HG03039 (cell line): ENCODE results near the gene ACTN2.

Experiments used
- ATAC-seq: cut with Tn5 transposase; IDR thresholded peaks from one replicate; pipeline ENCODE4 v1.9.1; 2021; ENCODE audit warnings: mild to moderate bottlenecking, moderate library complexity; ENCODE audit not compliant: unreplicated experiment

Gene ACTN2

DNA sequence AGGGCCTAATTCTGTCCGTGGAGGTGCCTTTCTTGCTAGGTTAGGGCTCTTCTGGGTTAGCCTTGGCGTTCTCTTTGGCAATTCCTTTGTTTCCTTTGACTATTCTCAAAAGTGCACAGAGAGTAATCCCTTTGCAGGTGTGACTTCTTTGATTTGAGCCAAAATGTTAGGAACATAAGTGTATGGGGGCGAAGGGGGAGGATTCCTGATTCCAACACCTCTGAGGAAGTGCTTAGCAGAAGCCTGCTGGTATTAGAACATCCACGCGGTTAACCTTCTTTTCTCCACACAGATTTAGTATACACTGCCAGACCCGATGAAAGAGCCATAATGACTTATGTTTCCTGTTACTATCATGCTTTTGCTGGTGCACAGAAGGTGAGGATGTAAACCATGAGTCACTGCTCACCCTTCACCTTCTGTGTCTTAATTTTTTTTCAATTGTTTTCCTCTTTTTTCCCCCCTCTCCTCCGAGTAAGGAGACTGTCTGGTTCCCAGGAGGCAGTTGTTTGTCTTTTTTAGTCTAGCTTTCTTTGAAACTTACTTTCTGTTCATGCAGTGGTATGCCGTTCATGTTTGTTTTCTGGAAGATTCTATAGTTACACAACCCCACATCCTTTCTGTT lies 48.0 kb downstream of the ACTN2 start:
- ATAC-seq, result no peak

DNA sequence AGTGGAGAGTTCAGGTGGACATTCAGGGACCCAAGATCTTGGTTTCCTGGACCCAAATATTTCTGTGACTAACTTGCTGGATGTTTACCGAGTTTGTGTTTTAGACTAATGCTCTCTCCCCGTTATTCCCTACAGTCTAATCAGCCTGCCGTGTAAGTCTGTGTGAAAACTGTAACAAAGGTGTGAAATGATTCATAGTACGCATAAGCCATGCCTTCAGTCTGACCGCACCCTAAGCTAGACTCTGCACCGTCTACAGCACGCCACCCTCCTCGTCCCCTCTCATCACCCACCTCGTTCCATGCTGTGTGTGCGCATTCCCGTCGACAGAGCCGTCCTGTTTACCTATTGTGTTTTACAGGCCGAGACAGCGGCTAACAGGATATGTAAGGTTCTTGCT lies 50.5 kb downstream of the ACTN2 start:
- ATAC-seq, result no peak

DNA sequence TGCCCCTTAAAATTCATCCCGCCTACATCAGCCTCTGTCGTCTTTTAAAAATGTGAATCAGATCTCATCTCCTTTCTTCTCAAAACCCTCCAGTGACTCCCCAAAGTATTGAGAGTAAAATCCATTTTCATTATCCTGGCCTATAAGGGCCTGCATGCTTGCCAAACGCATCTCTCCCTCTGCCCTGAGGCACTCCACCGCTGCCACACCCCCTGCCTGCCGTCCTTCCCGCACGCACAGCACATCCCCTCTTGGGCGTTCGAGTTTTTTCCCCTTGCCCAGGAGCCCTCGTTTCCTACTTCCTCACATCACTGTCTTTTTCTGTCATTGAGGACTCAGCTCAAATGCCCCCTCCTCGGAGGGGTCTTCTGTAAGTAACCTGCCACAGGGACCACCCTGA lies 55.5 kb downstream of the ACTN2 start:
- no peak for ATAC-seq

DNA sequence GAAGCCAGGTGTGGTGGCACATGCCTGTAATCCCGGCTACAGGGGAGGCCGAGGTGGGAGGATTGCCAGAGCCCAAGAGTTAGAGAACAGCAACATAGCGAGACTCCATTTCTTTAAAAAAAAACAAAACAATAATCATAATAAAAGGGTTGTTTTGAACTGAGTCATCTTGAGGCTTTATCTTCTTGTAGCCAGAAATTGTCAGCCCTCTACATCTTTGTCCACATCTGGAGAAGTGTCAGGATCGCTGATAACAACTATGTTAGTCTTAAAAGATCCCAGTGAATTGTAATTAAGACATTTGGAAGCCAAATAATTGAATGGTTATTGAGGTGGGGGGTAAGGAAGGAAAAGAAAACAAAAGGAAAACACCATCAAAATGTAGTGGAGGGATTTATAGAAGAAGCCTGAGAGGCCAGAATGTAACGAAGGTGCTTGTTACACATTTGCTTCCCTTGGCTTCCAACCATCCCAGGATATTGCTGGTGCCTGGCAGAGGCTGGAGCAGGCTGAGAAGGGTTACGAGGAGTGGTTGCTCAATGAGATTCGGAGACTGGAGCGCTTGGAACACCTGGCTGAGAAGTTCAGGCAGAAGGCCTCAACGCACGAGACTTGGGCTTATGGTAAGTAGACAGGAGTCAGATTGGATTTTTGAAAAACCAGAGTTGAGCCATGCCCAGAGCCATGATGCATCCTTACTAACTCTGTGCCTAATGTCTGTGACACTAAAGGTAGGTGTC lies 56.3 kb downstream of the ACTN2 start:
- no peak for ATAC-seq

DNA sequence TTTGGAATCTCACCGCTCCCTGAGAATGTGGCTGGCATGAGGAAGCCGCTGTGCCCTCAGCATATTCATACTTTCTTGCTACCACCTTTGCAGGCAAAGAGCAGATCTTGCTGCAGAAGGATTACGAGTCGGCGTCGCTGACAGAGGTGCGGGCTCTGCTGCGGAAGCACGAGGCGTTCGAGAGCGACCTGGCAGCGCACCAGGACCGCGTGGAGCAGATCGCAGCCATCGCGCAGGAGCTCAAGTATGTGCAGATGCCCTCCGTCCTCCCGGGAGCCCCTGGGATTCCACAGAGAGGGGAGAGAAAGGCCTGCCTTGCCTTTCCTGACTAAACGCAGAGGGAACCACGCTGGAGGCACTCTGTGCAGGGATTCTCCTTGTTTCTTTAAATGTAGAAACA lies 58.2 kb downstream of the ACTN2 start:
- no peak for ATAC-seq

DNA sequence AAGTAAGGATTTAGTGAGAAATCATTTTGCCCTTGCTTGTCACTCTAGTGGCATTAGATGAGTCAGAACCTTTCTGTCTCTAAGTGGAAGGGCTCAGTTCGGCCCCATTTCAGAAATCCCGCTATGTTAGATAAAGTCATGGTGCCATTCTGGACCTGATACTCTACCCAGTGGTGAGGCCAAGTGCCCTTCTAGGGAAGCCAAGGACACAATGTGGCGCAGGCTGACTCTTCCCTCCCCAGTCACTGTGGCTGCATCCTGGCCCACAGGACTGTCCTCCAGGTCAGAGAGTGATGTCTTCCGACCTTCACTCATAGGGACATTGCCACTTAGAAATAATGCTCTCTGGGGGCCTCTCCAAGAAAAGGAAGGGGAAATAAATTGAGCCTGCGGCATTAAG lies 60.5 kb downstream of the ACTN2 start:
- no peak for ATAC-seq

DNA sequence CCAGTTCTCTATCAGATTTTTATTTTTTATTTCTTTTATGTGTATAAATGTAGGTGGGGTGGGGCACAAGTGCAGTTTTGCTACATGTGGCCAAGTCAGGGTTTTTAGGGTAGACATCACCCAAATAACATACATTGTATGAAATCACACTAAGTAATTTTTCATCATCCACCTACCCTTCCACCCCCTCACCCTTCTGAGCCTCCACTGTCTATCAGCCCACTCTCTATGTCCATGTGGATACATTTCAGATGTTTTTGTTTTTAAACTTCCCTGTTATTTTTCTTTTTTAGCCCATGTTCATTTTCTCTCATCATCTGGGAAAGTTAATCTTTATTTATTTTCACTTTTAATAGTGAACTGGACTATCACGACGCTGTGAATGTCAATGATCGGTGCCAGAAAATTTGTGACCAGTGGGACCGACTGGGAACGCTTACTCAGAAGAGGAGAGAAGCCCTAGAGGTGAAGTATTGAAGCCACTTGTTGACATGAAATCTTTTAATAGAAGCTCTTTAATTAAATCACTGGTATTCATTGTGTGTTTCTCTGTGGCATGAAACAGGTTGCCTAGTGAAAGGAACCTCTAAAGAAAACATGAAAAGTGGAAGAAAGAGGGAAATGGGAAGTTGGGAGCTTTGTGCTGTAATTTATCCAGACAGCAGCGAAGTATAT lies 61.1 kb downstream of the ACTN2 start:
- no peak for ATAC-seq

DNA sequence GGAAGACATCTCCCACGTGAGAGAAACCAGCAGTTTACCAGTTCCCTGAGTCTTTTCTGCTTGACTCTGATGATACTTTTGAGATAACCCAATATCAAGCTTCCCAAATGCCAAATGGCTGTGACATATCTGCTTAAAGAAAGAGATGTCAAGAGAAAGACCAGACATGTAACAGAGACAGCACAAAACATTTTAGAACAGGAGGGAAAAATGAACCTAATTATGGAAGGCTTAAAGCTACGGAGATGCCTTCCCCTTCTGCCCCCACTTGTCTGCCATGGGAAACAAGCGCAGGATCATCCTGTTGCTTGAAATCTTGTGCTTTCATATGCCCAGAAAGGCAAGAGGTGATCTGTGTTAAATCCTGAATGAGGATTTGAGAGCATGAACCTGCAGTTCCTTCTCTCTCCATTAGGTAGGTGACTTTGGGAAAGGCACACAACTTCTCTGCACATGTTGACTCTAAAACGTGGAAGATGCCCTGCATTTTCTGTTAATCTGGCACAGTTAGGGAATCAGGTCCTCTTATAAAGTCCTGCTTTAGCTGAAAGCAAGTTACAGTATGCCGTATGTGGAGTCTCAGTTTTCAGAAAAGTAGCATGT lies 62.1 kb downstream of the ACTN2 start:
- ATAC-seq, result no peak

DNA sequence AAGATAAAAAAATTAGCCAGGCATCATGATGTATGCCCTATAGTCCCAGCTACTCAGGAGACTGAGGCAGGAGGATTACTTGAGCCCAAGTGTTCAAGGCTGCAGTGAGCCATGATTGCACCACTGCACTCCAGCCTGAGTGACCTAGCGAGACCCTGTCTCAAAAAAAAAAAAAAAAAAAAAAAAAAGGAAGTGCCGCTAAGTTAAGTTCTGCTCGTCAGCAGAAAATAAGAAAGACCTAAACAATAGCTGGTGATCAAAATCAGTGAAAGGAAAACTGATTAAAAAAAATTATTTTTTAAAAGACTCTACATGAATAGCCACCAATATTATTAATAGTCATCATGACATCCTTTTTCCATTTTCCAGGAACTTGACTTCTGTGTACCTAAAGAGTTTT lies 64.6 kb downstream of the ACTN2 start:
- no peak for ATAC-seq

DNA sequence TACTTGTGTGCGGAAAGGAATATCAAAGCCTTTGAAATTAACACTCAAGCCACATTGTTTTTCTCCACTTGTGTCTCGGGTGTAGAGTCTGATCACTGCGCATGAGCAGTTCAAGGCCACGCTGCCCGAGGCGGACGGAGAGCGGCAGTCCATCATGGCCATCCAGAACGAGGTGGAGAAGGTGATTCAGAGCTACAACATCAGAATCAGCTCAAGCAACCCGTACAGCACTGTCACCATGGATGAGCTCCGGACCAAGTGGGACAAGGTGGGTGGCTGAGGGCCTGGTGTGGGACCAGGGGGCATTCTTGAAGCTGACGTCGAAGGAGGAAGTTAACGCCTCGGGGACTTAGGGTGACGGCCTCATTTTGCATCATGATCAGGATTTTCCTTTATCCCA lies 65.1 kb downstream of the ACTN2 start:
- no peak for ATAC-seq

DNA sequence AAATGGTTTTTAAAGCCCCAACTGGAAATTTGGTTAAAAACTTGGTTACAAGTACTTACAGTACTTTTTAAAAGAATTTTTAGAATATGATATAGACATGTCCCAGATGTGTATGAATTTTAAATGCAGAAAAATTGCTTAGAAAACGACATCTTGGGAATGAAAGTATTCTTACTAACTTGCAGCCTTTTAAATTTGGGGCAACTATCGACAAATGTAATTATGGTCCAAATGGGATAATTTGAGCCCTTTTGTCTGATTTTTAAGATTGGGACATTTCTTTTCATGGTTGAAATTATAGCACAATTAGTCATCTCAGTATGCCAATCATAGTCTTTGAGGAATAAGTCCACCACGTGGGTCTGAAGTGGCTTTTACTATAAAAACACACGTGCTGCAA lies 65.6 kb downstream of the ACTN2 start:
- no peak for ATAC-seq

DNA sequence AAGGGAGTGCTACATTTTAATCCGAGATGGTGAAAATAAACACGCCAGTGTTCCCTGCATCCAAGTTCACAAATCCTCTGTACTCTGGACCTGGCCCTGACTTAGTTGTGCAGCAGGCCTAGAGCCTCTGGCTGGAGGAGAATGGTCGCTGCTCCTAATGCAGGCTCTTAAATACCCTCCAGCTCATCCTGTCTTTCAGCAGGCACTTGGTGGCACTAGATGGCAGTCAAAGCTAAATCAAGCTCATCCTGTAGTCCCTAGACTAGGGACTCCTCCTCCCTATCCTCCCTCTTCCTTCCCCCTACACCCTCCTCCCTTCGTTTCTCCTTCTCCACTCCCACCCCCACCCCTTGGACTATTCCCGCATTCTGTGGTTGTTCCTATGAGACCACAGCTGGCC lies 67.2 kb downstream of the ACTN2 start:
- no peak for ATAC-seq

DNA sequence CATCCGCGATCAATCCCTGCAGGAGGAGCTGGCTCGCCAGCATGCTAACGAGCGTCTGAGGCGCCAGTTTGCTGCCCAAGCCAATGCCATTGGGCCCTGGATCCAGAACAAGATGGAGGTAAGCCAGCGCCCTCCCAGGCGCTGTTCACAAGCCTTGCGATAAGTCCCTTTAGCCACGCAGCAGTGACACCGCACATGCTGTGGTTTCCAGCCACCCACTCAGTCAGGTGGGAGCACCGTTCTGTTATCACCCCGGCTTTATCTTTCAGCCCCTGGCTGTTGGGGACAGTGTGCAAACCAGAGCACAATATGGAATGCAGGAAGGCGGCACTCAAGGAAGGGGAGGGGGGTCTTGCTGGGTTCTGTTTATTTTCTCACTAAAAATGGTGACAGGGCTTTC lies 67.7 kb downstream of the ACTN2 start:
- ATAC-seq, result no peak

DNA sequence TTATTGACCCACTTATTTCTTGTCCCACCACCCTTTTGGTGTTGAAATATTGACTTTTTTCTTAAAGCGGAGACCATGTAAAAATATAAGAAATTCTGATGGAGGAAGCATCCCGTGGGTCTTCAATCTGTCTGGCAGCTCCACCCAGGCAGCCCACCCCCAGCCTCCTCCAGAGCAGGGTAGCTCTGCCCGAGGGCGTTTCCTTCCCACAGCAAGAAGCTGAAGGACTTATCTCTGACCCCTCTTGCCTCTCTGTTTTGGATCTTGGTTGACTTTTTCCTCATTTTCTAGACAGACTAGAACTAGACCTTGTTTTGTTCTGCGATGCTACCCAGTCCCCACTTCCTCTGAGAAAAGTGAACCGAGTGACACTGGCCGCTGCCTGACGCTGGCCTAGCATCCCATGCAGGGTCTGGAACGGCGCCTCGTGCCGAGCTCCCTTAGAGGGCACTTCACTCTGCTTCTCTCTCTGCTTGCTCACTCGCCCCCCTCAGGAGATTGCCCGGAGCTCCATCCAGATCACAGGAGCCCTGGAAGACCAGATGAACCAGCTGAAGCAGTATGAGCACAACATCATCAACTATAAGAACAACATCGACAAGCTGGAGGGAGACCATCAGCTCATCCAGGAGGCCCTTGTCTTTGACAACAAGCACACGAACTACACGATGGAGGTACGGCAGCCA lies 68.4 kb downstream of the ACTN2 start:
- ATAC-seq, result no peak

DNA sequence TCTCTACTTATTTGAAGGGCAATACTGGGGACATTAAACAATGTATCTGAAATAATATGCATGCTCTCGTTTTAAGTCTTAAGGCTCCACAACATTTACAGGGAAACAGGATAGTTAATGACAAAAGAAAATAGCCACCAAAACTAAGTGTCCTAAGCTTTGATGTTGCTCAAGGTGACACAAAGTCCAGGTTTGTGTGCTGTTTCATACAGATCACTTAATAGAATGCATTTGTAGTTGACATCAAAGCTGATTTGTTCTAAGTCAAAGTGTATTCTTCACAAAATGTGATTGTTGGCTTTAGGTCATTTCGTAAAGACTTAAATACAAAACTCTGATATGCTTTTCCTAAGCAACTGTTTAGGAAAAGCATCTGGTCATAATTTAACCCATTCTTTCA lies 71.3 kb downstream of the ACTN2 start:
- ATAC-seq, result no peak

DNA sequence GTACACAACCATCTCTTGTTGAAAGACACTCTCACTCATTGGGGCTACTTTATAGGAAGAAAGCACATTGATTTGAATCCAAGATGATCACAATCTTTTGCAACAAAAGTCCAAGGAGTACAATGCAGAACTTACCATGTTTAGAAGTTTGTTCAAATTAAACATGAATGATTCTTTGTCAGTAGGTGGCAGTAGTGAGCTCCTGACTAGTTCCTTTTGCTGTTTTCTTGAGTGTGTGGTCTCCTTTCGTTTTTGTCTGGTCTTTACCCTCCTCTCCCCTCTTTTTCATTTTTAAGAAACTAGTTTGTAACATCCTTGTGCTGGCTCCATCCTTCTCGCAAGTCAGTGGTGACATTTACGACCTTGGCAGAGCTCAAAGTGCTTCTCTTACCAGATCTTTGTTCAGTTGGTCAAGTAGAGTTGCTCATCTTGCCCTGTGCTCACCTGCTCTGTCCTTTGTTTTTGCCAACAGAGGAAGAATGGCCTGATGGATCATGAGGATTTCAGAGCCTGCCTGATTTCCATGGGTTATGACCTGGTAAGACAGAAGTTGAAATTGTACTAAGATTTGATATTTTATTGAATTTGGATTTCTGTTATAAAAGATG lies 73.1 kb downstream of the ACTN2 start:
- ATAC-seq, result no peak

DNA sequence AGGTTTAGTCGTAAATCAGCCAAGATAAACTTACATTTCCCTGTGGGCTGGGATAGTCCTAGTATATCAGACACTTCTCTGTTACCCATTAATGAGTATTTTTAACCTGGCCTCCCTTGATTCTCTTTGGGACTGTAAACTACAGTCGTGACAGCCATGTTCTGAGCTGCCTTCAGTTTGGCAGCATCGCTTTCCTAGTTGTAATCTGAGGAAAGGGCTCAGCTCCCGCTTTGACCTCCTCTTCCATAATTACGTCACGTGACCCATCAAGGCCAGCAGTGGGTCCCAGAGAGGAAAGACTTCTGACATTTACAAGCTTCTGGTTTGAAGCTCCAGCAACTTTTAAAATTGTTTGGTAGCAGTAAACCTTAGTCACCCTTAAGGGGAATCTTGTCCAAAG lies 74.2 kb downstream of the ACTN2 start:
- no peak for ATAC-seq

DNA sequence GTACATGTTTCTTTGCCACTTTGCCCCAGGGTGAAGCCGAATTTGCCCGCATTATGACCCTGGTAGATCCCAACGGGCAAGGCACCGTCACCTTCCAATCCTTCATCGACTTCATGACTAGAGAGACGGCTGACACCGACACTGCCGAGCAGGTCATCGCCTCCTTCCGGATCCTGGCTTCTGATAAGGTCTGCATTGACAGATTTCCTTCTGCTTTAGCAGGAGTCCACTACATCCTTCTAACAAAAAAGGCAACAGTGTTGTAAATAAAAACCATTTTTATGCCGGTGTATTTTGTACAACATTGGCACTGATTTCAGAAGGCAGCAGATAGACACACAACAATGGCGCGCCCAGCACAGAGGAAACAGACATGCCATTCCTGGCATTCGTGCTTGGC lies 74.7 kb downstream of the ACTN2 start:
- ATAC-seq, result no peak

DNA sequence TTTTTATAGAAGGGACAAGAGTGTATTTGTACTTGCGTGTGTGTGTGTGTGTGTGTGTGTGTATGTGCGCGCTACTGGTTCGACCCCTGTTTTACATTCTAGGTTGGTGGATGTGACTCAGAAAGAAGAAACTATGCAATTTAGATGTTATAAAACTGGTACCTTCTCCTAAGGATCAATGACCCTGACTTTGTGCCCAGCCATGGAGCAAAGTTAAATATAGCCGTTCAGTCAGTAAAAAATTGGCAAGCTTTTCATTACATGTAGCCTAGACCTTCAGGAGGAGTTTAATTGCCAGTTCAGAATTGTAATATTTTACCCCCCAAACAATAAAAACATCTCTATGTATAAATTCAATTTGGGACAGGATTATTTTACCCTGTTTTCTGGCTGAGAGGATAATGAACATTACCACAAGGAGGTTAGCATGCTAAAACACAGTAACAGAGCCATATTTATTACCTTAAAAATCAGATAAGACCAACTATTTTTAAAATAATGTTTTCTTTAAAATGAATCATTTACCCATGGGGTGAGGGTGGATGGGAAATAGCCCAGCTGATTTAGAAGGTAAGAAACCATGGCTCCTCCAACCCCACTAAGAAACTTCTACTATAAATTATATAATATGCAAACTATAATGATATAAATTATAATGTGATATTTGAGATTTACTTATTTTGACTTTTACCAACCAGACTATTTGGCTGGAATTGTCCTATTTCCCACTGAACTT lies 75.3 kb downstream of the ACTN2 start:
- no peak for ATAC-seq

DNA sequence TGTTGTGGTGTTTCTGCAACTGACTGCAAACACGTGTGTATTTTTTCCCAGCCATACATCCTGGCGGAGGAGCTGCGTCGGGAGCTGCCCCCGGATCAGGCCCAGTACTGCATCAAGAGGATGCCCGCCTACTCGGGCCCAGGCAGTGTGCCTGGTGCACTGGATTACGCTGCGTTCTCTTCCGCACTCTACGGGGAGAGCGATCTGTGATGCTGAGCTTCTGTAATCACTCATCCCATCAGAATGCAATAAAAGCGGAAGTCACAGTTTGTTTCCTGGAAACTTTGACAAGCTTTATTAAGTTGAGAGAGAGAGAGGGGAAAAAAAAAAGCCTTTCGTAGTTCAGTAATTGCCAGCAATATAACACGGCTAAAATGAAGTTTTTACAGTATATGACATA lies 76.1 kb downstream of the ACTN2 start:
- no peak for ATAC-seq
